Measurements from ENCODE around the gene PRRC2A.

DNA sequence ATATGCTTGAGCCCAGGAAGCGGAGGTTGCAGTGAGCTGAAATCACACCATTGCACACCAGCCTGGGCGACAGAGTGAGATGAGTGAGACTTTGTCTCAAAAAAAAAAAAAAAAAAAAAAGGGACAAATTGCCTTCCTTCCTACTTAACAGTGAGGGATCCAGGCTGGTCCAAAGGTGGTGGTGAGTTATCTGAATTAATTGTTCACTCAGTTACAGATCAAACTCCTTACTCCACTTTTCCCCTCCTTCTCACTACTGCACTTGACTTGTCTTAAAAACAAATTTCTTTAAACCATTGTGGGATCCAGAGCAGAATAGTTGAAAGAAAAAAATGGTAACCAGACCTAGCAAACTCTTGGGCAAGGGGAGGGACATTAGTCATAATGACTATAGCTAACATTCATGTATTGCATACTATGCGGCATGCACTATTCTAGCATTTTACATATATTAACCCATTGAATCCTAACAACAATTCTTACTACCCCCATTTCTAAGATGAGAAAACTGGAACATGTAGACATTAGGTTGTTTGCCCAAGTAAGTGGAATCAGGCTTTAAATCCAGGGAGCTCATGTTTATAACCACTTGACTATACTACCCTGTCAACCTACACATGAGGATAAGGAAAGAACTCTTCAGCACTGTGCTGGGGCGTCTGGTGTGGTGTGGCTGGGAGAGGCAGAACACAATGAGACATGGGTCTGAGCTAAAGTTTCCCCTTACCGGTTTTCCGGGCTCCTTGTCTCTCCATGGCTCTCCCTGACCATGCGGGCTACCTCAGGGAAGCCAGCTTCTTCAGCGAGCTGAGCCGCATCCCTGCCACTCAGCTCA, 42.8 kb downstream of the PRRC2A start:
- TF ChIP-seq, protein P1, sequence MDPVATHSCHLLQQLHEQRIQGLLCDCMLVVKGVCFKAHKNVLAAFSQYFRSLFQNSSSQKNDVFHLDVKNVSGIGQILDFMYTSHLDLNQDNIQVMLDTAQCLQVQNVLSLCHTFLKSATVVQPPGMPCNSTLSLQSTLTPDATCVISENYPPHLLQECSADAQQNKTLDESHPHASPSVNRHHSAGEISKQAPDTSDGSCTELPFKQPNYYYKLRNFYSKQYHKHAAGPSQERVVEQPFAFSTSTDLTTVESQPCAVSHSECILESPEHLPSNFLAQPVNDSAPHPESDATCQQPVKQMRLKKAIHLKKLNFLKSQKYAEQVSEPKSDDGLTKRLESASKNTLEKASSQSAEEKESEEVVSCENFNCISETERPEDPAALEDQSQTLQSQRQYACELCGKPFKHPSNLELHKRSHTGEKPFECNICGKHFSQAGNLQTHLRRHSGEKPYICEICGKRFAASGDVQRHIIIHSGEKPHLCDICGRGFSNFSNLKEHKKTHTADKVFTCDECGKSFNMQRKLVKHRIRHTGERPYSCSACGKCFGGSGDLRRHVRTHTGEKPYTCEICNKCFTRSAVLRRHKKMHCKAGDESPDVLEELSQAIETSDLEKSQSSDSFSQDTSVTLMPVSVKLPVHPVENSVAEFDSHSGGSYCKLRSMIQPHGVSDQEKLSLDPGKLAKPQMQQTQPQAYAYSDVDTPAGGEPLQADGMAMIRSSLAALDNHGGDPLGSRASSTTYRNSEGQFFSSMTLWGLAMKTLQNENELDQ (tag by site-specific recombination; IDR thresholded peaks at IDR 0.05; ENCODE audit: low read depth), result no peak
- no peak for TF ChIP-seq SP2 (tag by site-specific recombination; IDR thresholded peaks at IDR 0.05)
- TF ChIP-seq ZNF335 (tag by site-specific recombination; conservative IDR thresholded peaks at IDR 0.05), result no peak
- TF ChIP-seq ZNF501 (tag by site-specific recombination; IDR thresholded peaks at IDR 0.05), result no peak
- TF ChIP-seq, protein P2, sequence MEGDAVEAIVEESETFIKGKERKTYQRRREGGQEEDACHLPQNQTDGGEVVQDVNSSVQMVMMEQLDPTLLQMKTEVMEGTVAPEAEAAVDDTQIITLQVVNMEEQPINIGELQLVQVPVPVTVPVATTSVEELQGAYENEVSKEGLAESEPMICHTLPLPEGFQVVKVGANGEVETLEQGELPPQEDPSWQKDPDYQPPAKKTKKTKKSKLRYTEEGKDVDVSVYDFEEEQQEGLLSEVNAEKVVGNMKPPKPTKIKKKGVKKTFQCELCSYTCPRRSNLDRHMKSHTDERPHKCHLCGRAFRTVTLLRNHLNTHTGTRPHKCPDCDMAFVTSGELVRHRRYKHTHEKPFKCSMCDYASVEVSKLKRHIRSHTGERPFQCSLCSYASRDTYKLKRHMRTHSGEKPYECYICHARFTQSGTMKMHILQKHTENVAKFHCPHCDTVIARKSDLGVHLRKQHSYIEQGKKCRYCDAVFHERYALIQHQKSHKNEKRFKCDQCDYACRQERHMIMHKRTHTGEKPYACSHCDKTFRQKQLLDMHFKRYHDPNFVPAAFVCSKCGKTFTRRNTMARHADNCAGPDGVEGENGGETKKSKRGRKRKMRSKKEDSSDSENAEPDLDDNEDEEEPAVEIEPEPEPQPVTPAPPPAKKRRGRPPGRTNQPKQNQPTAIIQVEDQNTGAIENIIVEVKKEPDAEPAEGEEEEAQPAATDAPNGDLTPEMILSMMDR (tag by site-specific recombination; IDR thresholded peaks at IDR 0.05), result no peak
- no peak for TF ChIP-seq ZNF530 (tag by site-specific recombination; IDR thresholded peaks at IDR 0.05; ENCODE audit: low read depth)
- no peak for TF ChIP-seq ZNF654 (tag by site-specific recombination; IDR thresholded peaks at IDR 0.05; ENCODE audit: low read depth)
- TF ChIP-seq, protein P3, sequence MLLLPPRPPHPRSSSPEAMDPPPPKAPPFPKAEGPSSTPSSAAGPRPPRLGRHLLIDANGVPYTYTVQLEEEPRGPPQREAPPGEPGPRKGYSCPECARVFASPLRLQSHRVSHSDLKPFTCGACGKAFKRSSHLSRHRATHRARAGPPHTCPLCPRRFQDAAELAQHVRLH (tag by site-specific recombination; IDR thresholded peaks at IDR 0.05), result no peak
- TF ChIP-seq, protein P4, sequence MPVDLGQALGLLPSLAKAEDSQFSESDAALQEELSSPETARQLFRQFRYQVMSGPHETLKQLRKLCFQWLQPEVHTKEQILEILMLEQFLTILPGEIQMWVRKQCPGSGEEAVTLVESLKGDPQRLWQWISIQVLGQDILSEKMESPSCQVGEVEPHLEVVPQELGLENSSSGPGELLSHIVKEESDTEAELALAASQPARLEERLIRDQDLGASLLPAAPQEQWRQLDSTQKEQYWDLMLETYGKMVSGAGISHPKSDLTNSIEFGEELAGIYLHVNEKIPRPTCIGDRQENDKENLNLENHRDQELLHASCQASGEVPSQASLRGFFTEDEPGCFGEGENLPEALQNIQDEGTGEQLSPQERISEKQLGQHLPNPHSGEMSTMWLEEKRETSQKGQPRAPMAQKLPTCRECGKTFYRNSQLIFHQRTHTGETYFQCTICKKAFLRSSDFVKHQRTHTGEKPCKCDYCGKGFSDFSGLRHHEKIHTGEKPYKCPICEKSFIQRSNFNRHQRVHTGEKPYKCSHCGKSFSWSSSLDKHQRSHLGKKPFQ (tag by site-specific recombination; IDR thresholded peaks at IDR 0.05), result no peak
- TF ChIP-seq TRIM28 (IDR thresholded peaks at IDR 0.05; ENCODE audit: borderline replicate concordance, low read length), result no peak
